HEK293 (cell line): ENCODE results near the gene EPAS1.

Experiments used
- CTCF ChIA-PET: fragments of 350-600 bp; formaldehyde crosslinking; extraction: SDS; loops from one replicate; lab custom pipeline; 2021; ENCODE audit warnings: antibody characterized with exemption; lab: Yijun Ruan, JAX
- POLR2A ChIA-PET: fragments of 300-600 bp; formaldehyde crosslinking; extraction: SDS; loops from one replicate; lab custom pipeline; 2020; ENCODE audit warnings: antibody characterized with exemption, inconsistent platforms; lab: Yijun Ruan, JAX
- H3K27ac ChIP-seq: fragments of 200-500 bp; sonication (Bioruptor generic); 2 replicates; pipeline ENCODE4 v1.5.1; 2014; ENCODE audit warnings: low read depth, low read length, control low read depth, inconsistent platforms; ENCODE audit errors: extremely low read depth
- H3K36me3 ChIP-seq, 2 experiments: fragments of 200-500 bp in 1 of 2; sonication (Bioruptor generic) in 1 of 2; 1 replicate in 1 of 2; 2 replicates in 1 of 2; pipeline ENCODE4 v1.5.1; 2014 to 2017; ENCODE audit warnings: inconsistent platforms in 2 of 2, low read length in 2 of 2; ENCODE audit not compliant: control insufficient read depth in 2 of 2, insufficient read depth in 1 of 2
- H3K4me1 ChIP-seq: fragments of 200-500 bp; sonication (Bioruptor generic); 2 replicates; pipeline ENCODE4 v1.5.1; 2014; ENCODE audit warnings: mild to moderate bottlenecking, low read length, inconsistent platforms; ENCODE audit not compliant: control insufficient read depth, insufficient read depth
- H3K4me3 ChIP-seq: 2 replicates; pipeline ENCODE4 v1.5.1; 2011; ENCODE audit warnings: low read depth, mild to moderate bottlenecking, control low read depth, low read length, moderate library complexity
- H3K9me3 ChIP-seq: fragments of 200-500 bp; sonication (Bioruptor generic); 2 replicates; pipeline ENCODE4 v1.5.1; 2014; ENCODE audit warnings: low read depth, low read length, inconsistent platforms; ENCODE audit not compliant: control insufficient read depth, insufficient read depth
- REPIN1 ChIP-seq: fragments of 450-650 bp; formaldehyde crosslinking; IDR thresholded peaks from 2 replicates; pipeline ENCODE4 v1.5.1; 2017; ENCODE audit warnings: missing biosample characterization, missing genetic modification characterization, low read depth
- REST ChIP-seq: fragments of 450-650 bp; formaldehyde crosslinking; IDR thresholded peaks from 2 replicates; pipeline ENCODE4 v1.5.1; 2016; ENCODE audit warnings: missing biosample characterization, missing genetic modification characterization
- TRIM28 ChIP-seq: IDR thresholded peaks from 2 replicates; pipeline ENCODE4 v1.6.1; 2011; ENCODE audit warnings: low read length, control low read depth, borderline replicate concordance
- TSHZ1 ChIP-seq: fragments of 450-650 bp; formaldehyde crosslinking; IDR thresholded peaks from 2 replicates; pipeline ENCODE4 v1.5.1; 2016; ENCODE audit warnings: missing biosample characterization, missing genetic modification characterization, borderline replicate concordance
- ZBTB49 ChIP-seq: fragments of 450-650 bp; formaldehyde crosslinking; IDR thresholded peaks from 2 replicates; pipeline ENCODE4 v1.5.1; 2016; ENCODE audit warnings: missing biosample characterization, missing genetic modification characterization, low read depth
- ZBTB6 ChIP-seq: fragments of 450-650 bp; formaldehyde crosslinking; IDR thresholded peaks from 2 replicates; pipeline ENCODE4 v1.5.1; 2017; ENCODE audit warnings: missing biosample characterization, missing genetic modification characterization
- ZEB2 ChIP-seq: fragments of 450-650 bp; formaldehyde crosslinking; IDR thresholded peaks from 2 replicates; pipeline ENCODE4 v1.5.1; 2016; ENCODE audit warnings: missing biosample characterization, missing genetic modification characterization
- ZFP37 ChIP-seq: fragments of 450-650 bp; formaldehyde crosslinking; IDR thresholded peaks from 2 replicates; pipeline ENCODE4 v1.5.1; 2016; ENCODE audit warnings: missing biosample characterization, missing genetic modification characterization
- ZIC2 ChIP-seq: fragments of 450-650 bp; formaldehyde crosslinking; IDR thresholded peaks from 2 replicates; pipeline ENCODE4 v1.5.1; 2016; ENCODE audit warnings: missing biosample characterization, missing genetic modification characterization
- ZNF138 ChIP-seq: fragments of 450-650 bp; formaldehyde crosslinking; IDR thresholded peaks from 2 replicates; pipeline ENCODE4 v1.5.1; 2016; ENCODE audit warnings: missing biosample characterization, missing genetic modification characterization, borderline replicate concordance
- ZNF146 ChIP-seq: fragments of 450-650 bp; formaldehyde crosslinking; IDR thresholded peaks from 2 replicates; pipeline ENCODE4 v1.5.1; 2016; ENCODE audit warnings: missing biosample characterization, missing genetic modification characterization
- ZNF324 ChIP-seq: fragments of 450-650 bp; formaldehyde crosslinking; IDR thresholded peaks from 2 replicates; pipeline ENCODE4 v1.5.1; 2016; ENCODE audit warnings: missing biosample characterization, missing genetic modification characterization
- ZNF391 ChIP-seq: fragments of 450-650 bp; formaldehyde crosslinking; IDR thresholded peaks from 2 replicates; pipeline ENCODE4 v1.5.1; 2016; ENCODE audit warnings: low read depth, missing biosample characterization, missing genetic modification characterization, borderline replicate concordance
- ZNF426 ChIP-seq: fragments of 450-650 bp; formaldehyde crosslinking; IDR thresholded peaks from 2 replicates; pipeline ENCODE4 v1.5.1; 2017; ENCODE audit warnings: missing biosample characterization, missing genetic modification characterization, mild to moderate bottlenecking, inconsistent platforms, moderate library complexity
- ZNF561 ChIP-seq: fragments of 450-650 bp; IDR thresholded peaks from 2 replicates; pipeline ENCODE4 v1.5.1; 2018; ENCODE audit warnings: missing biosample characterization, missing genetic modification characterization, borderline replicate concordance
- ZNF571 ChIP-seq: fragments of 450-650 bp; formaldehyde crosslinking; IDR thresholded peaks from 2 replicates; pipeline ENCODE4 v1.5.0; 2017; ENCODE audit warnings: missing biosample characterization, missing genetic modification characterization
- ZNF654 ChIP-seq: fragments of 450-650 bp; formaldehyde crosslinking; IDR thresholded peaks from 2 replicates; pipeline ENCODE4 v1.5.1; 2016; ENCODE audit warnings: low read depth, missing biosample characterization, missing genetic modification characterization
- ZNF677 ChIP-seq: fragments of 450-650 bp; IDR thresholded peaks from 2 replicates; pipeline ENCODE4 v1.5.0; 2018; ENCODE audit warnings: missing biosample characterization, mild to moderate bottlenecking, missing genetic modification characterization, moderate library complexity
- ZNF837 ChIP-seq: fragments of 450-650 bp; formaldehyde crosslinking; IDR thresholded peaks from 2 replicates; pipeline ENCODE4 v1.5.1; 2016; ENCODE audit warnings: missing biosample characterization, missing genetic modification characterization
- ZSCAN5A ChIP-seq: fragments of 450-650 bp; formaldehyde crosslinking; IDR thresholded peaks from 2 replicates; pipeline ENCODE4 v1.5.1; 2016; ENCODE audit warnings: missing biosample characterization, missing genetic modification characterization

EPAS1 gene

GRCh38 chr2:46381871-46382270 is 84.7 kb downstream of the EPAS1 start:
- H3K27ac ChIP-seq: no peak overlapping the region
- CTCF ChIA-PET: no interaction called here

More at GRCh38 chr2:46381871-46382270, 84.7 kb downstream of the EPAS1 start:
- Histone ChIP-seq H3K36me3 (peaks cover 7 to 79% of the 10 kb centered on the region in 2 experiments), H3K4me3 (no peak overlapping the region), H3K9me3 (no peaks in the 10 kb centered on the region), H3K4me1 (peaks cover 9% of the 10 kb centered on the region)
- TF ChIP-seq ZNF391 (tag by site-specific recombination): no peak
- no peak for TF ChIP-seq ZNF654 (tag by site-specific recombination)
- TF ChIP-seq ZNF561 (tag by site-specific recombination): no peak
- no peak for TF ChIP-seq ZNF146 (tag by site-specific recombination)
- no peak for TF ChIP-seq ZNF677 (tag by site-specific recombination)
- no peak for TF ChIP-seq TRIM28
- no peak for TF ChIP-seq ZBTB6 (tag by site-specific recombination)
- no peak for TF ChIP-seq ZSCAN5A (tag by site-specific recombination)
- no peak for TF ChIP-seq REST (tag by site-specific recombination)
- TF ChIP-seq ZNF324 (tag by site-specific recombination): no peak
- TF ChIP-seq ZNF426 (tag by site-specific recombination): no peak
- TF ChIP-seq TSHZ1 (tag by site-specific recombination): no peak
- TF ChIP-seq ZNF837: no peak
- no peak for TF ChIP-seq ZBTB49 (tag by site-specific recombination)
- TF ChIP-seq REPIN1 (tag by site-specific recombination): no peak
- no peak for TF ChIP-seq ZNF571
- TF ChIP-seq ZEB2 (tag by site-specific recombination): no peak
- TF ChIP-seq ZNF138 (tag by site-specific recombination): no peak
- no peak for TF ChIP-seq ZFP37 (tag by site-specific recombination)
- TF ChIP-seq ZIC2 (tag by site-specific recombination): no peak
- POLR2A ChIA-PET: interaction anchor here (0.5 kb wide), 1 partner anchor 771 kb away, joined by 4 read pairs; the partner anchor contains the start of gene SRBD1
